A673 (cell line): ENCODE data around the gene ZW10.

Source experiments
- EZH2 ChIP-seq: fragments of 200-600 bp; sonication (generic); IDR thresholded peaks from 2 replicates; pipeline ENCODE4 v1.6.1; 2017; ENCODE audit warnings: borderline replicate concordance, low read depth, mild to moderate bottlenecking, mixed read lengths, antibody characterized with exemption, low read length; ENCODE audit not compliant: poor library complexity, severe bottlenecking
- TF ChIP-seq, protein P1 (sequence below): fragments of 300-800, 200-600 bp; sonication (generic); conservative IDR thresholded peaks from 2 replicates; pipeline ENCODE4 v1.5.1; 2017; ENCODE audit warnings: low read depth, mild to moderate bottlenecking, antibody characterized with exemption, low read length, moderate library complexity, mixed read lengths

DNA sequence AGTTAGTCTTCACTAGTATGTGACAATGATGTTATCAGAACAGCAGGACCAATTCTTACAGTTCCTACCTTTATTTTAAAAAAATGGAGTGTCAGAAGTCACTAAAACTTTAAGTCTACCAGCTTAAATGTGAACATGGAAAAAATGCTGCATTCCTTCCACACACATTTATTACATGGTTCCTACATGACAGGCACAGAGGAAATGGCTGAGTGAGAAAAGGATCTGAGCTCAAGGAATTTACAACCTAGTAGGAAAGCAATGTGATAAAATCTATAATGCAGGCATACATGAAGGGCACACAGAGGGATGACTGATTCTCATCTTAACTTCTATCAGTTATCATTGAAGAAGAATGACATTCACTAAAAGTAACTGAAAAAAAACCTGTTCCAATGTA is 29.1 kb upstream of the ZW10 start:
- no peak for TF ChIP-seq EZH2
- TF ChIP-seq, protein P1, sequence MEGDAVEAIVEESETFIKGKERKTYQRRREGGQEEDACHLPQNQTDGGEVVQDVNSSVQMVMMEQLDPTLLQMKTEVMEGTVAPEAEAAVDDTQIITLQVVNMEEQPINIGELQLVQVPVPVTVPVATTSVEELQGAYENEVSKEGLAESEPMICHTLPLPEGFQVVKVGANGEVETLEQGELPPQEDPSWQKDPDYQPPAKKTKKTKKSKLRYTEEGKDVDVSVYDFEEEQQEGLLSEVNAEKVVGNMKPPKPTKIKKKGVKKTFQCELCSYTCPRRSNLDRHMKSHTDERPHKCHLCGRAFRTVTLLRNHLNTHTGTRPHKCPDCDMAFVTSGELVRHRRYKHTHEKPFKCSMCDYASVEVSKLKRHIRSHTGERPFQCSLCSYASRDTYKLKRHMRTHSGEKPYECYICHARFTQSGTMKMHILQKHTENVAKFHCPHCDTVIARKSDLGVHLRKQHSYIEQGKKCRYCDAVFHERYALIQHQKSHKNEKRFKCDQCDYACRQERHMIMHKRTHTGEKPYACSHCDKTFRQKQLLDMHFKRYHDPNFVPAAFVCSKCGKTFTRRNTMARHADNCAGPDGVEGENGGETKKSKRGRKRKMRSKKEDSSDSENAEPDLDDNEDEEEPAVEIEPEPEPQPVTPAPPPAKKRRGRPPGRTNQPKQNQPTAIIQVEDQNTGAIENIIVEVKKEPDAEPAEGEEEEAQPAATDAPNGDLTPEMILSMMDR = no peak
